Motor neuron (in vitro differentiated cells): ENCODE measurements around the gene MRPL43. TPM values are rescaled to one million over a fixed set of nuclear protein-coding genes. Genes with fewer than 3 reads are reported as not detected.

ENCODE experiments used
- ATAC-seq, 8 experiments: fragments of 200-7000 bp; cut with Tn5 transposase; replicated peaks in 6 of 8; 2 replicates each; pipeline ENCODE4 v1.8.0; 2021; ENCODE audit warnings: mild to moderate bottlenecking in 8 of 8, moderate library complexity in 8 of 8
- H3K27ac ChIP-seq, 2 donors: fragments of 250-450 bp; sonication (Bioruptor Pico); 2 replicates each; pipeline ENCODE4 v1.9.0; 2021; ENCODE audit warnings: antibody characterized with exemption in 2 of 2, mild to moderate bottlenecking in 2 of 2, moderate library complexity in 1 of 2
- H3K4me1 ChIP-seq, 2 donors: fragments of 250-450 bp; sonication (Bioruptor Pico); replicated peaks in 1 of 2; 2 replicates each; pipeline ENCODE4 v1.6.1; 2021; ENCODE audit warnings: antibody characterized with exemption in 2 of 2, mild to moderate bottlenecking in 2 of 2, moderate library complexity in 1 of 2
- H3K4me3 ChIP-seq, 5 donors: fragments of 250-450 bp; sonication (Bioruptor Pico); 2 replicates each; pipeline ENCODE4 v1.9.0; 2021; ENCODE audit warnings: antibody characterized with exemption in 5 of 5, mild to moderate bottlenecking in 5 of 5, moderate library complexity in 4 of 5
- WGBS, 10 experiments: fragments of 450-650 bp; shearing (Covaris generic); methylation state at CpG; one replicate each; pipeline ENCODE4 v1.0.0; 2022; 5-methylcytosine and 5-hydroxymethylcytosine counted together
- in situ Hi-C, 9 experiments: fragments of 400-800 bp; cut with MboI; loops; one replicate each; pipeline ENCODE4 v1.15.0; 2021; ENCODE audit warnings: low sequenced_read_pairs in 9 of 9, low pct_unique_long_range_greater_than_20kb in 2 of 9; ENCODE audit not compliant: unreplicated experiment in 9 of 9
- total RNA-seq, 8 experiments: library from RNA; unstranded; fragments of 300-600 nt; gene quantifications; 2 replicates each; pipeline versions ENCODE4 v1.2.3 to v1.2.4, GENCODE V29; 2022

Gene MRPL43
- total RNA-seq, 8 experiments from 2014 or later: 57.8 to 101 (median 71.6) TPM

DNA sequence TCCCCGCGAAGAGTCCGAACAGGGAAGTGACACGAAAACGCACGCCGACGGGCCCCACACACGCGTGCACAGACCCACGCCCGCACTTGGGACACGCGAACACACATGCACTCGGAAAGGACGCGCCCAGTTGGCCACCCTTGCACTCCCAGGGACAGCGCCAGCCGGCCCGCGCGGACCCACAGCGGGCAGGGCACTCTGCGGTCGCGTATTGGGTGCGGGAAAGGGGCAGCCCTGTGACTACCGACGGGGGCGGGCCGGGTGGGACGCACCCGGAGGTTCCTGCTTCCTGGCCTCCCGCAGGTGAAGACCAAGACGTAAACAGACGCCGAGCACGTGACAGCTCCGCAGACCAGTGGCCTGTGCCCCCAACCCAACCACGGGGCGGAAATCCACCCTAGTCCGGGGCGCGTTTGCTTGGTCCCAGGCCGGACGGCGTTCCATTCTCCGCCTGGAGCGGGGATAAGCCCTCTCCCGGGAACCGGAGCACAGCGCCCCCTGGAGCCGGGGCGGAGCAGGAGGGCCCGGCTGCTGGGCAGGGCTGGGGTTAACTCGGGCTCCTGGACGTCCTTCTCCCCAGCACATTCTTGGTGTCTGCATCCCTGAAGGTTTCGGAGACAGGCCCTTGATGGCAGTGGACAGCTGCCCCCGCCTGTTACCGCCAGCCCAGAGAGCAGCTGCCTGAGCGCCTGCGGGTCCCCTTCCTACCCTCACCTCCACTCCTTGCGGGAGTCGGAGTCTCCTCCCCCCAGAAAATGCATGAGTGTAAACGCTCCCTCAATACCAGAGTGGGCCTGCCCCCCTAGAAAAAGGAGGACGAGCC, 10.3 kb upstream of the MRPL43 start:
- peak overlapping the region; percentile 57 to 81 (median 71) for H3K4me3 ChIP-seq
- peak overlapping the region; percentile 96 to 99 for H3K27ac ChIP-seq
- peak in 7 of 8 experiments; percentile 13 to 59 (median 29) for ATAC-seq
- peaks cover 20 to 31% of the 10 kb centered on the region in 2 donors for H3K4me1 ChIP-seq
- 0 to 5% (median 2%) methylated on average over 2 to 9 of the region's 66 CpGs; no CpG with 5 or more reads in 7 of the 10 experiments for WGBS, 10 experiments
- in situ Hi-C loops: no loop called here

- peak in 1 of 8 experiments; percentile 4 for ATAC-seq
- Histone ChIP-seq H3K27ac (peak overlapping the region; percentile 96 to 99), H3K4me3 (peak overlapping the region; percentile 57 to 81 (median 71)), H3K4me1 (peaks cover 17 to 28% of the 10 kb centered on the region in 2 donors)
- 0 to 63% (median 0%) methylated on average over 2 to 7 of the region's 46 CpGs; no CpG with 5 or more reads in 7 of the 10 experiments for WGBS, 10 experiments
- in situ Hi-C loops: no loop called here
Observed at GRCh38 chr10:100996678-100997359, 9.5 kb upstream of the MRPL43 start.

DNA sequence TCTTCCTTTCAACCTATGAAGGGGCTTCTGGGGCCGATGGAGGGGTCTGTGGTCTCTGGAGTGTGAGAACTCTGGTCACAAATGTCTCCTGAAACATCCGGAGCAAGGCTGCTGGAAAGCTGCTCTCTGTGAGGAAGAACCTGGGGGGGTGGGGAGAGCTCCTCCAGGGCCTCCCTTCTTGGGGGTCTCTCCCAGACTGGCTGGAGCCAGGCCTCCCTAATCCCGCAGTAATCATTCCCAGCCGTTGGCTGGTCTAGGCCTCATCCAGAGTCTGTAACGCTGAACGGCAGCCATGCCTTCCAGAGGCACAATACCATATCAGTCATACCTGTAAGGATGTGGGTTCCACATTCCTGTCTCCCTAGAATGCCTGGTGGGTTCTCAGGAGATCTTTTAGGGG, 7.9 kb upstream of the MRPL43 start:
- no peak for ATAC-seq
- in situ Hi-C loops: no loop called here
- H3K27ac ChIP-seq: no peak overlapping the region
- H3K4me1 ChIP-seq: peaks cover 6 to 16% of the 10 kb centered on the region in 2 donors
- WGBS, 10 experiments: 10 to 93% (median 83%) methylated on average over 1 to 2 of the region's 6 CpGs; no CpG with 5 or more reads in 5 of the 10 experiments
- H3K4me3 ChIP-seq: no peak overlapping the region

DNA sequence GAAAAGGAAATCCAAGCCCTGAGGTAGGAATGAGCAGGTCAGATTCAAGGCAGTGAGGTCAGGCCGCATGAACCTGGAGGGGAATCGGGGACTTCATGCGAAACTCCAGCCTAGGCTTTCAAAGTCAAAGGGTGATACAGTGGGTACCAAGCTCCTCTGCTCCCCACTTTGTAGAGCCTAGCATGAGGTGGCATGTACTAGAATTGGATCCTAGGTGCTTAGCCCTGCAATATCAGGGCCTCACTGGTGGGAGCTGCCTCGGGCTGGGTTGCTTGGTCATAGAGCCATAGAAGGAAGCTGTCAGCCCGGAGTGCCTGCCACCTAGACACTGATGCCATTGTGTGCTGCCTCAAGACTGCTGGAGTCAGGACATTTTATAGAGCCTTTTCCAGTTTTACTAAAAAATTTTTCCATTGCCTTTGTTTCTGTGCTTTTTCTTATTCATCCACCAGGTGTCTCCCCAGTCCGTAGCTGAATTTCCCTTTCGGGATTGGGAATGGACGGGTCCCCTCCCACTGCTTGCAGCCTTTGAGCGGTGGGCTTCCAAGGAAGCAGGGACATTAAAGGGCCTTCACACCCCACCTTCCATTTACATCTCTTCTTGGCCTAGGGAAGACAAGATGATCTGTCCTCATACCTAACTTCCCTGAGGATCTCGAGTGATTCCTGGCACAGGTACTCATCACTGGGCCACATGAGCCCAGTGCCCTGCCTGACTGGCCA, 6.8 kb upstream of the MRPL43 start:
- no peak overlapping the region for H3K4me3 ChIP-seq
- in situ Hi-C loops: no loop called here
- WGBS, 10 experiments: 33 to 100% (median 65%) methylated on average over 1 to 7 of the region's 10 CpGs; no CpG with 5 or more reads in 2 of the 10 experiments
- H3K27ac ChIP-seq: no peak overlapping the region
- no peak for ATAC-seq
- peaks cover 6 to 16% of the 10 kb centered on the region in 2 donors for H3K4me1 ChIP-seq

- Histone ChIP-seq H3K4me1 (peaks cover 11 to 13% of the 10 kb centered on the region in 2 donors), H3K27ac (no peak overlapping the region), H3K4me3 (no peak overlapping the region)
- ATAC-seq: no peak
- in situ Hi-C loops: no loop called here
- WGBS, 10 experiments: 70 to 100% (median 92%) methylated on average over 2 to 19 of the region's 21 CpGs; no CpG with 5 or more reads in 2 of the 10 experiments
Observed at GRCh38 chr10:100989088-100989487, 1.8 kb upstream of the MRPL43 start.

- 39 to 74% (median 62%) methylated on average over 2 to 7 of the region's 10 CpGs; no CpG with 5 or more reads in 5 of the 10 experiments for WGBS, 10 experiments
- in situ Hi-C loops: no loop called here
- H3K4me3 ChIP-seq: peak overlapping the region; percentile 73 to 99 (median 87)
Observed at GRCh38 chr10:100988166-100988565, 869 bp upstream of the MRPL43 start.

GRCh38 chr10:100987685-100988049, 370 bp upstream of the MRPL43 start:
- Histone ChIP-seq H3K27ac (peak overlapping the region; percentile 95 to 96), H3K4me3 (peak overlapping the region; percentile 73 to 99 (median 87)), H3K4me1 (peaks cover 11 to 13% of the 10 kb centered on the region in 2 donors)
- peak in 4 of 8 experiments; percentile 14 to 56 (median 34) for ATAC-seq
- in situ Hi-C loops: no loop called here
- 0 to 20% (median 2%) methylated on average over 1 to 11 of the region's 15 CpGs; no CpG with 5 or more reads in 2 of the 10 experiments for WGBS, 10 experiments

More at GRCh38 chr10:100988166-100988565, 869 bp upstream of the MRPL43 start:
- peaks cover 11 to 13% of the 10 kb centered on the region in 2 donors for H3K4me1 ChIP-seq
- H3K27ac ChIP-seq: no peak overlapping the region
- no peak for ATAC-seq

GRCh38 chr10:100986623-100986951, 710 bp downstream of the MRPL43 start:
- H3K27ac ChIP-seq: peak overlapping the region; percentile 95 to 96
- H3K4me1 ChIP-seq: peaks cover 11 to 13% of the 10 kb centered on the region in 2 donors
- H3K4me3 ChIP-seq: peak overlapping the region; percentile 73 to 99 (median 87)
- ATAC-seq: no peak
- in situ Hi-C loops: no loop called here
- 23 to 50% (median 30%) methylated on average over 2 to 7 of the region's 17 CpGs; no CpG with 5 or more reads in 5 of the 10 experiments for WGBS, 10 experiments

DNA sequence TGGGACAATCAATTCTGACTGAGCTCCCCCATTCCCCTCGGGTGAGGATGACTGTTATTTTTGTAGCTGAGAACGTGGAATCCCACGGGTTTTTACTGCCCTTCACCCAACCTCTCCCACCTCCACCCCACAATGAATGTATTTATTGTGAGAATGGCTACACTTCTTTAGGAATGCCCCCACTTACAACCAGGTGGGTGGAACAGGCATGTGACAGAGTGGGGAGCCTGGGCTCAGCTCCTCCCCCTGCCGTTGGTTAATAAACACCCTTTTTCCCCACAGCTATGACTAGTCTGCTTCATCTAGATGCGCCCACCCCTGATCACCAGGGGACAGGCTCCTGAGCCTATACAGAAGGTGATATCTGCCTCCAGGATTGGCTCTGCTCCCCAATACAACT, 2.0 kb downstream of the MRPL43 start:
- Histone ChIP-seq H3K27ac (no peak overlapping the region), H3K4me3 (no peak overlapping the region), H3K4me1 (peaks cover 11 to 13% of the 10 kb centered on the region in 2 donors)
- ATAC-seq: no peak
- WGBS, 10 experiments: 67 to 100% (median 92%) methylated on average over 1 to 2 of the region's 5 CpGs; no CpG with 5 or more reads in 6 of the 10 experiments
- in situ Hi-C loops: no loop called here

DNA sequence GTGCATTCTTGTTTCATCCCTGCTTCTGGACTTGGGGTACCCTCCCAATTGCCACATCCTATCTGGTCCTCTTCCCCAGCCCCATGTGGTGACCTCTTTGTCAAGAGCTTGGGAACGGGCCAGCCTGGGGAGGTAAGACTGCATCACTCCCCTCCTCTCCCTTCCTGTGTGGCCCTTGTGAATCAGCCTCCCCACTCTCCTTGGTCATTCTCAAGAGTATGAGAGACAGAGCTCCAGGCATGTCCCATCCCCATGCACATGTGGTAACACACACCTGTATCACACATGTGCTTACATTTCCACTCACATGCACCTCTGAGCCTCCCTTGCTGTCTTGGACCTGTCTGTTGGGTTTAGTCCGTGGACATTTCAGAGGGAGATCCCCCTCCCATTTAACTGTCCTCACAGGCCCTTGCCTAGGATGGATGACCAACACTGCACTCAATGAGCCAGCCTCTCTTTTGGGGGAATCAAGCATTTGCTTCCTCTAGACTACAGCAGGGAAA, 2.6 kb downstream of the MRPL43 start:
- in situ Hi-C loops: no loop called here
- 33 to 93% (median 62%) methylated on average over 1 to 2 of the region's 2 CpGs; no CpG with 5 or more reads in 6 of the 10 experiments for whole genome bisulfite sequencing, 10 experiments
- Histone ChIP-seq H3K4me3 (no peak overlapping the region), H3K4me1 (peaks cover 11 to 13% of the 10 kb centered on the region in 2 donors), H3K27ac (no peak overlapping the region)
- no peak for ATAC-seq

DNA sequence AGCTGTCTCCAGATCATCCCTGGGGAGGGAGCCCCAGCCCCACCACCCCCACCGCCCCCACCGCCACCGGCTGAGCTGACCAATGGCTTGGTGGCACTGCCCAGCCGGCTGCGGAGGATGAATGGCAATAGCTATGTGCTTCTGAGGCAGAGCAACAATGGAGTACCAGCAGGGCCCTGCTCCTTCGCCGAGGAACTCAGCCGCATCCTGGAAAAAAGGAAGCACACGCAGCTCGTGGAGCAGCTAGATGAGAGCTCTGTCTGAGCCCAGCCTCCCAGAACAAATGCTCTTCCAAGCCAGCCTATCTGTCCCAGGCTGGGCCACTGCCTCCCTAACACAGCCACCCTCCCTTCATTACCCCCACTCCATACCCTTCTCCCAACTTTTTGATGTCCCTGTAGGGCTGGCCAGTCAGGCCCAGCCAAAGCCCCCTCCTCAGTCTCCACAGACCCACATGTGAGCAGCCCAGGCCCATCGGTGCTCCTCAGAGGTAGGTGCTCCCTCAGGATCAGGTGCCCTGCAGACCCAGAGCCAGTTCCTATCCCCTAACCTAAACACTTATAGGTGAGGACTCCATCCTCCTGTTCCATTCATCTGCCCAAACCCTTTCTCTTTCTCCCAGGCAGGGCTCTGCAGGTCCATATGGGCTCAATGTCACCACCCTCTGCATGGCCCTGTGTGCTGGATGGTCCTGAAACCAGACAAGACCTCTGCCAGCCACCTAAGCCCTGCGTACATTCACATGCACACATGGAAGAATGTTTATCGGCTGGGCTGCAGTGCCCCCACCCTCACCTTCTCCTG, 3.2 kb downstream of the MRPL43 start:
- in situ Hi-C loops: no loop called here
- H3K4me1 ChIP-seq: peaks cover 11 to 13% of the 10 kb centered on the region in 2 donors
- WGBS, 10 experiments: 40 to 100% (median 93%) methylated on average over 1 to 5 of the region's 13 CpGs; no CpG with 5 or more reads in 5 of the 10 experiments
- H3K4me3 ChIP-seq: no peak overlapping the region
- no peak overlapping the region for H3K27ac ChIP-seq
- ATAC-seq: no peak
